Erythroblast (primary cell): ENCODE results near the gene VWA2.

Experiments
- GATA1 ChIP-seq: IDR thresholded peaks from 2 replicates; pipeline ENCODE4 v1.6.1; 2011; ENCODE audit warnings: low read depth, mild to moderate bottlenecking, control low read depth, low read length, moderate library complexity
- POLR2A ChIP-seq: IDR thresholded peaks from 2 replicates; pipeline ENCODE4 v1.6.1; 2011; ENCODE audit warnings: mild to moderate bottlenecking, low read length

- no peak for TF ChIP-seq POLR2A
- TF ChIP-seq GATA1: no peak
Measured at GRCh38 chr10:114256822-114257221, 17.8 kb downstream of the VWA2 start.
